ENCODE data around the gene SDK1.

DNA sequence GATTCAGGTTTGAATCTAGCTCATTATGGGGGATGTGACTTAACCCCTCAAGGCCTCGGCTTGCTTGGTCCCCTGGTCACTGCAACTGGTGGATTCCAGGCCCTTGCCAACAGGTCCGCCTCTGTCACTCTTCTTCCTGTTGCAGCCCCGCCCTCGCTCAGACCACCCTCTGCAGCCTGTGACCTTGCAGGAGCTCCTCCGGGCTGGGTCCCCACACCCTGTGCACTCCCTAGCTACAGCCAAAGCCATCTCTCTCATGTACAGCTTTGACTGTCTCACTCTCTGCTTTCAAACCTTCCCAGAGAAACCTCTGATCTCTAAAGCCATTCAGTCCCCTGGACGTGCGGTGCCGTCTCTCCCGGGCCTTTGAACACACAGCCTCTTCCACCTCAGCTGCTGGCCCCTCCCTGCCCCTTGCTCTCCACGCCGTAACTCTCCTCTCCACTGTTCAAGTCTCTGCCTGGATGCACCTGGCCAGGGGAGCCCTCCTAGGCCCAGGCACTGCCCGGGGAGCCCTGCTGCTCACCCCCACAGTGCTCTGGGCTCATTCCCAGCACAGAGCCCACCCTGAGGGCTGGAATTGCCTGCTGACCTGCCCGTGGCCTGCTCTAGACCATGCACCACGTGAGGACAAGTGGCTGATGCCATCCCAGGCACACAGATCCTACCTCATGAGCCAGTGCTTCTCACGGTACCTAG lies 895.2 kb downstream of the SDK1 start:
- TF ChIP-seq, protein P1, sequence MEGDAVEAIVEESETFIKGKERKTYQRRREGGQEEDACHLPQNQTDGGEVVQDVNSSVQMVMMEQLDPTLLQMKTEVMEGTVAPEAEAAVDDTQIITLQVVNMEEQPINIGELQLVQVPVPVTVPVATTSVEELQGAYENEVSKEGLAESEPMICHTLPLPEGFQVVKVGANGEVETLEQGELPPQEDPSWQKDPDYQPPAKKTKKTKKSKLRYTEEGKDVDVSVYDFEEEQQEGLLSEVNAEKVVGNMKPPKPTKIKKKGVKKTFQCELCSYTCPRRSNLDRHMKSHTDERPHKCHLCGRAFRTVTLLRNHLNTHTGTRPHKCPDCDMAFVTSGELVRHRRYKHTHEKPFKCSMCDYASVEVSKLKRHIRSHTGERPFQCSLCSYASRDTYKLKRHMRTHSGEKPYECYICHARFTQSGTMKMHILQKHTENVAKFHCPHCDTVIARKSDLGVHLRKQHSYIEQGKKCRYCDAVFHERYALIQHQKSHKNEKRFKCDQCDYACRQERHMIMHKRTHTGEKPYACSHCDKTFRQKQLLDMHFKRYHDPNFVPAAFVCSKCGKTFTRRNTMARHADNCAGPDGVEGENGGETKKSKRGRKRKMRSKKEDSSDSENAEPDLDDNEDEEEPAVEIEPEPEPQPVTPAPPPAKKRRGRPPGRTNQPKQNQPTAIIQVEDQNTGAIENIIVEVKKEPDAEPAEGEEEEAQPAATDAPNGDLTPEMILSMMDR (IDR thresholded peaks at IDR 0.05) = no peak
- no peak for TF ChIP-seq POLR2A (IDR thresholded peaks at IDR 0.05)
- TF ChIP-seq POLR2AphosphoS5 (IDR thresholded peaks at IDR 0.05) = no peak
